ENCODE data around the gene RALGAPA1.

DNA sequence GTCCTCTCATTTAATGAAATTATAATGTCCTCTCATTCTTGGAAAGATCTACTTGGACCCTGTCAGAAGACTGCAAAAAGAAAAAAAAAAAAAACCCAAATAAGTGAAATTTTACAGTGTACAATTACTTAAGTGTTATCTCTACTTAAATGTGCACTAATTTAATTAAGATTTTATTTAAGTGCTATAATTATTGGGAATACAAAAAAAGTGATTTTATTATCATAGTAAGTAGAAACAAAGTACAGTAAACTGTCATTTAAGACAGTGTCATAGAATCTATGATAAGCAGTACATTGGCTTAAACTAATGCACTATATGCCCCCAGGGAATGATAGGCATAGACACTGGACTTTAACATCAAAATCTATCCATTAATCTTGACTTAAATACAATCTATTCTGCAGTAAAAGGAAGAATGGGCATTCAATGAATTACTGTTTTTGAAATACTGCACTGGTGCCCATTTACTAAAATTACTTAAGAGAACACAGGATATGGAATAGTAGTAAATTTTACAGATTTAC is 251.8 kb downstream of the RALGAPA1 start:
- TF ChIP-seq POLR2A (IDR thresholded peaks at IDR 0.05; ENCODE audit: low read depth, low read length), result no peak
- no peak for TF ChIP-seq POLR2AphosphoS5 (IDR thresholded peaks at IDR 0.05; ENCODE audit: low read depth, low read length)
- TF ChIP-seq TAF1 (IDR thresholded peaks at IDR 0.05; ENCODE audit: borderline replicate concordance, low read depth, low read length), result no peak

All from GM12892 (cell line).